Activated CD8-positive, alpha-beta T cell treated with anti-CD3 and anti-CD28 coated beads, Interleukin-2, amount 10 ng/mL, durations not matched to agents 7 days and 5 days (primary cell): ENCODE results near the gene MAP4. TPM values are rescaled to one million over a fixed set of nuclear protein-coding genes. Genes with fewer than 3 reads are reported as not detected.
A peak's percentile ranks its signal among the peaks of the same experiment; 100 is the strongest.
"Not testable (repeated sequence)": the region's sequence is repeated elsewhere in the genome, so short reads cannot be mapped to it uniquely, and the experiment has no call there.

Experiments
- ATAC-seq: fragments of 150-1000 bp; cut with Tn5 transposase; one replicate; pipeline ENCODE4 v1.10.0; 2021; ENCODE audit warnings: moderate library complexity
- CTCF ChIA-PET: fragments of 350-600 bp; sonication (Branson Sonifier 250); formaldehyde crosslinking; loops from one replicate; lab custom pipeline; 2021; ENCODE audit warnings: antibody characterized with exemption; lab: Charles Lee
- POLR2A ChIA-PET: fragments of 350-600 bp; sonication (Branson Sonifier 250); formaldehyde crosslinking; loops from one replicate; lab custom pipeline; 2021; ENCODE audit warnings: antibody characterized with exemption; lab: Charles Lee
- DNase-seq: peaks from one replicate; pipeline ENCODE4 v3.0.0-alpha.2; 2020
- H3K27ac Mint-ChIP-seq: one replicate; pipeline ENCODE4 v1.8.0; 2021; ENCODE audit warnings: mild to moderate bottlenecking, mixed read lengths
- H3K27me3 Mint-ChIP-seq: one replicate; pipeline ENCODE4 v1.8.0; 2021; ENCODE audit warnings: low read depth, mixed read lengths
- H3K36me3 Mint-ChIP-seq: one replicate; pipeline ENCODE4 v1.8.0; 2021; ENCODE audit warnings: low read depth, mixed read lengths
- H3K4me1 Mint-ChIP-seq: one replicate; pipeline ENCODE4 v1.8.0; 2021; ENCODE audit warnings: low read depth, mixed read lengths
- H3K4me3 Mint-ChIP-seq: one replicate; pipeline ENCODE4 v1.8.0; 2021; ENCODE audit warnings: mild to moderate bottlenecking, mixed read lengths
- H3K9me3 Mint-ChIP-seq: one replicate; pipeline ENCODE4 v1.8.0; 2022; ENCODE audit warnings: mixed read lengths; ENCODE audit not compliant: insufficient read depth
- total RNA-seq, 2 experiments: library from RNA; stranded (reverse); gene quantifications; one replicate each; pipeline ENCODE4 v1.2.3, GENCODE V29; 2021

The MAP4 gene, protein sequence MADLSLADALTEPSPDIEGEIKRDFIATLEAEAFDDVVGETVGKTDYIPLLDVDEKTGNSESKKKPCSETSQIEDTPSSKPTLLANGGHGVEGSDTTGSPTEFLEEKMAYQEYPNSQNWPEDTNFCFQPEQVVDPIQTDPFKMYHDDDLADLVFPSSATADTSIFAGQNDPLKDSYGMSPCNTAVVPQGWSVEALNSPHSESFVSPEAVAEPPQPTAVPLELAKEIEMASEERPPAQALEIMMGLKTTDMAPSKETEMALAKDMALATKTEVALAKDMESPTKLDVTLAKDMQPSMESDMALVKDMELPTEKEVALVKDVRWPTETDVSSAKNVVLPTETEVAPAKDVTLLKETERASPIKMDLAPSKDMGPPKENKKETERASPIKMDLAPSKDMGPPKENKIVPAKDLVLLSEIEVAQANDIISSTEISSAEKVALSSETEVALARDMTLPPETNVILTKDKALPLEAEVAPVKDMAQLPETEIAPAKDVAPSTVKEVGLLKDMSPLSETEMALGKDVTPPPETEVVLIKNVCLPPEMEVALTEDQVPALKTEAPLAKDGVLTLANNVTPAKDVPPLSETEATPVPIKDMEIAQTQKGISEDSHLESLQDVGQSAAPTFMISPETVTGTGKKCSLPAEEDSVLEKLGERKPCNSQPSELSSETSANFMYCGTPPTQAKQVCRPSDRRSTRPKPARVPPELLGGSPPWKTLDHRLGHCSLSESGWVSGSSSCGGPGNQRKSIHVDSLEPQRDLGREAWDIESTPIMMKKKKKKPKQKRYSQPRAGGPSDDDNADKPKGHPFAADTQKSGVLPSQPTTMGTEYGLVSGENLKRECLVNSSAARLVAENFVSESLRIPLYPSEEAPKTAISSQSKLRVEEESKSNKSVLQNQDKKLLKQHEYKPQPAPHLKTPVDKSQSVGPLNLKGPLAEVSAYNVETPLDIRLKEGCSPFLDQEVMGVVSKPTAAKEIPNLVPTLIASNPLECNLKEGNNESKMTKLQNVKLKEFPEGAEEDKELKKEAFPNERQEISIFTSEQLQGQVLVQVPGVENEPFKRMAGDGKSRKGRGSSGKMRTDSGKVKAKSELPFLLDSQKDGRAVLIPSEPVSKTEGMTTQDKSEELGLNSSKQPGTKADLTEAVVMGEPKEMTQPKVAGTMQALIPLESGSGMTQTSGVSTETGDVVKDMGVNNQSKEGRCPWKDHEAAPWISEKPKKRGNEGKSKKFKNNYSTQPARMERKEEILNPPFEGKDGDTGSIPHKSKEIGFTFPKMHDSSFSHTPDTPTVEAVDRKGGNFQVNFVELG (N-terminal part only)
- total RNA-seq, result 100 to 1,000 TPM; 119 to 120 TPM

DNA sequence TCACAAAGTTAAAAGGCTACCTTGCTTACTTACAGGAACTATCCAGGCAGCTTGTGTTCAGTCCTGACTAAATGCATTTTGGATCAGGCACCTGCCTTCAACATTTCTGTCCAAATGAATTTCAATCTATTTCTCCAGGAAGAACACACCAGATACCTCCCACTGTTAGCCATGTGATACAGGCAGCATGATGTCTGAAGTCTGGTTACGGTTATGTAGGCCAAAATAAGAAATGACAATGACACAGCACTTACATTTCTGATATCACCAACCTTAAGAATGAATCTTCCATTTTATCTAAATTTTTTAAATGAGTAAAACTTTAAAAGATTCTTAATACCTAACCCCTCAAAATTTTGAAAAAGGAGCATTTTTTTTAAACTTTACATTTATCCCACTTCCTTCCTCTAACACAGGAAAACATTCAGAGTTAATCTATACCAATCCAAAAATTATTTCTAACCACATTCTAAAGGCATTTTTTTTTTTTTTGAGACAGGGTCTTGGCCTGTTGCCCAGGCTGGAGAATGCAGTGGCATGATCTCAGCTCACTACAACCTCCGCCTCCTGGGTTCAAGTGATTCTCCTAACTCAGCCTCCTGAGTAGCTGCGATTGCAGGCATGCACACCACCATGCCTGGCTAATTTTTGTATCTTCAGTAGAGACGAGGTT lies at the start of gene MAP4:
TSS of gene MAP4 (minus strand) at position 116 of the 673 bp plus-strand sequence. CDS start 17,556 bp downstream, outside the sequence.
- Mint-ChIP-seq H3K4me3 (no peak within 1 kb of the TSS), H3K4me1 (peaks cover 32% of the 10 kb centered on the region), H3K36me3 (peaks cover 8% of the 10 kb centered on the region), H3K9me3 (no peaks in the 10 kb centered on the region), H3K27me3 (no peaks in the 10 kb centered on the region), H3K27ac (no peak within 1 kb of the TSS)
- DNase-seq, result no peak
- ChIA-PET POLR2A (no interaction called here), CTCF (no interaction called here)
- ATAC-seq, result no peak

GRCh38 chr3:48065035-48065434 lies 48.8 kb upstream of the MAP4 start:
- Mint-ChIP-seq H3K36me3 (peaks cover 14% of the 10 kb centered on the region), H3K9me3 (peaks cover 4% of the 10 kb centered on the region), H3K4me1 (peaks cover 12% of the 10 kb centered on the region), H3K27ac (no peak overlapping the region), H3K4me3 (no peak overlapping the region), H3K27me3 (no peaks in the 10 kb centered on the region)
- ATAC-seq, result no peak
- no peak for DNase-seq
- POLR2A ChIA-PET, result no interaction called here
- CTCF ChIA-PET, result no interaction called here

- H3K27ac Mint-ChIP-seq, result no peak overlapping the region
- DNase-seq (no peak), ATAC-seq (no peak)
- H3K4me3 Mint-ChIP-seq, result no peak overlapping the region
- no peaks in the 10 kb centered on the region for H3K27me3 Mint-ChIP-seq
- peaks cover 13% of the 10 kb centered on the region for H3K36me3 Mint-ChIP-seq
- CTCF ChIA-PET, result no interaction called here
- peaks cover 4% of the 10 kb centered on the region for H3K9me3 Mint-ChIP-seq
- POLR2A ChIA-PET, result no interaction called here
- peaks cover 18% of the 10 kb centered on the region for H3K4me1 Mint-ChIP-seq
These were observed 48.1 kb upstream of the MAP4 start for GRCh38 chr3:48064292-48064829.

- POLR2A ChIA-PET, H3K27me3 Mint-ChIP-seq, H3K9me3 Mint-ChIP-seq, DNase-seq, H3K4me3 Mint-ChIP-seq, ATAC-seq, CTCF ChIA-PET, H3K27ac Mint-ChIP-seq: not testable (repeated sequence)
- H3K36me3 Mint-ChIP-seq, result peaks cover 16% of the 10 kb centered on the region
- H3K4me1 Mint-ChIP-seq, result peaks cover 24% of the 10 kb centered on the region
These were observed 45.4 kb upstream of the MAP4 start for GRCh38 chr3:48061586-48061985.

DNA sequence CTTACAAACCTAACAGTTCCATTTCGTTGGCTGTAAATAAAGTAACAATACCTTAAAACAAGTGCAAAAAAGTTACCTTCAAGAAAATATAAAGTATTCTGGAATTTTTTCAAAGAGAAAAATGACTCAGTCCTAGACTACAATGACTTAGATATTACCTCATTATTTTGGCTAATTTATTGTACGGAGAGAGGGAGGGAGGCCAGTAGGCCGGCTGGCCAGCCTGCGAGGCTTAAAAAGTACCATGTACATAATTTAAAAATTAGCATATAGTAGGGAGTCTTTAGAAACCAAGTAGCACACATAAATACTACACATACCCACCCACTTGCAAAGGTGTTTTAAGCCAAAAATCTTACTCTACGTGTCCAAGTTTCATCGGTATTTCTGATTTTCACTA lies 41.9 kb upstream of the MAP4 start:
- H3K4me1 Mint-ChIP-seq, result peaks cover 17% of the 10 kb centered on the region
- H3K9me3 Mint-ChIP-seq, result peaks cover 4% of the 10 kb centered on the region
- H3K4me3 Mint-ChIP-seq, result no peak overlapping the region
- ATAC-seq, result no peak
- no peak for DNase-seq
- ChIA-PET POLR2A (no interaction called here), CTCF (no interaction called here)
- H3K36me3 Mint-ChIP-seq, result peaks cover 18% of the 10 kb centered on the region
- H3K27me3 Mint-ChIP-seq, result no peaks in the 10 kb centered on the region
- no peak overlapping the region for H3K27ac Mint-ChIP-seq

DNA sequence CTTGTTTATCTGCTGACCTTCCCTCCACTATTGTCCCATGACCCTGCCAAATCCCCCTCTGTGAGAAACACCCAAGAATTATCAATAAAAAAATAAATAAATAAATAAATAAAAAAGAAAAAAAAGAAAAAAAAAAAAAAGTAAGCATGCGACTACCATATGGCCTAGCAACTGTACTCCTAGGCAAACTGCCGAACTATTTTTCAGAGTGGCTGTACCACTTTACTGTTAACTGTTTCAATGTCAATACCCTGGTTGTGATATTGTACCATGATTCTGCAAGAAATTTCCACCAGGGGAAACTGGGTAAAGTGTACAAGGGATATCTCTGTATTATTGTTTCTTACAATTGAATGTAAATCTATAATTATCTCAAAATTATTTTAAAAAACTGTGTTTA lies 41.3 kb upstream of the MAP4 start:
- Mint-ChIP-seq H3K27ac (no peak overlapping the region), H3K36me3 (peaks cover 18% of the 10 kb centered on the region), H3K4me1 (peaks cover 23% of the 10 kb centered on the region), H3K4me3 (no peak overlapping the region), H3K9me3 (peaks cover 4% of the 10 kb centered on the region), H3K27me3 (no peaks in the 10 kb centered on the region)
- CTCF ChIA-PET, result no interaction called here
- ATAC-seq (no peak), DNase-seq (no peak)
- POLR2A ChIA-PET, result no interaction called here

- peaks cover 23% of the 10 kb centered on the region for H3K36me3 Mint-ChIP-seq
- ChIA-PET POLR2A (no interaction called here), CTCF (no interaction called here)
- no peaks in the 10 kb centered on the region for H3K9me3 Mint-ChIP-seq
- DNase-seq (no peak), ATAC-seq (no peak)
- no peak overlapping the region for H3K27ac Mint-ChIP-seq
- H3K4me1 Mint-ChIP-seq, result peaks cover 15% of the 10 kb centered on the region
- no peak overlapping the region for H3K4me3 Mint-ChIP-seq
- H3K27me3 Mint-ChIP-seq, result no peaks in the 10 kb centered on the region
These were observed 31.7 kb upstream of the MAP4 start for GRCh38 chr3:48047841-48048464.

GRCh38 chr3:48042071-48042760 lies 26.0 kb upstream of the MAP4 start:
- Mint-ChIP-seq H3K27me3 (no peaks in the 10 kb centered on the region), H3K36me3 (peaks cover 10% of the 10 kb centered on the region), H3K4me3 (no peak overlapping the region), H3K27ac (no peak overlapping the region), H3K9me3 (no peaks in the 10 kb centered on the region), H3K4me1 (peaks cover 26% of the 10 kb centered on the region)
- DNase-seq (no peak), ATAC-seq (no peak)
- POLR2A ChIA-PET, result no interaction called here
- CTCF ChIA-PET, result interaction anchor here (0.8 to 1.1 kb wide), 3 partner anchors 12 to 217 kb away, joined by 3 to 4 read pairs (median 3); no protein-coding TSS in a partner anchor

GRCh38 chr3:48039487-48040190 lies 23.4 kb upstream of the MAP4 start:
- Mint-ChIP-seq H3K27ac (no peak overlapping the region), H3K4me1 (peaks cover 33% of the 10 kb centered on the region), H3K9me3 (no peaks in the 10 kb centered on the region), H3K27me3 (no peaks in the 10 kb centered on the region), H3K4me3 (no peak overlapping the region), H3K36me3 (peaks cover 7% of the 10 kb centered on the region)
- peak; percentile 42 for ATAC-seq
- DNase-seq, result no peak
- ChIA-PET CTCF (no interaction called here), POLR2A (no interaction called here)

- no peak overlapping the region for H3K27ac Mint-ChIP-seq
- no peaks in the 10 kb centered on the region for H3K9me3 Mint-ChIP-seq
- no peaks in the 10 kb centered on the region for H3K27me3 Mint-ChIP-seq
- no peak overlapping the region for H3K4me3 Mint-ChIP-seq
- ATAC-seq (no peak), DNase-seq (no peak)
- CTCF ChIA-PET, result no interaction called here
- H3K36me3 Mint-ChIP-seq, result peaks cover 7% of the 10 kb centered on the region
- peaks cover 40% of the 10 kb centered on the region for H3K4me1 Mint-ChIP-seq
- POLR2A ChIA-PET, result no interaction called here
These were observed 22.8 kb upstream of the MAP4 start for GRCh38 chr3:48038971-48039481.
